HG03469 (cell line): ENCODE measurements around the gene LRRC53.
A peak's percentile ranks its signal among the peaks of the same experiment; 100 is the strongest.

Source experiments
- ATAC-seq: cut with Tn5 transposase; IDR thresholded peaks from one replicate; pipeline ENCODE4 v1.9.1; 2021; ENCODE audit warnings: mild to moderate bottlenecking, moderate library complexity, moderate number of reproducible peaks; ENCODE audit not compliant: unreplicated experiment

The LRRC53 gene

GRCh38 chr1:74504125-74504932 lies 8.1 kb downstream of the LRRC53 start:
- ATAC-seq: peak; percentile 86

DNA sequence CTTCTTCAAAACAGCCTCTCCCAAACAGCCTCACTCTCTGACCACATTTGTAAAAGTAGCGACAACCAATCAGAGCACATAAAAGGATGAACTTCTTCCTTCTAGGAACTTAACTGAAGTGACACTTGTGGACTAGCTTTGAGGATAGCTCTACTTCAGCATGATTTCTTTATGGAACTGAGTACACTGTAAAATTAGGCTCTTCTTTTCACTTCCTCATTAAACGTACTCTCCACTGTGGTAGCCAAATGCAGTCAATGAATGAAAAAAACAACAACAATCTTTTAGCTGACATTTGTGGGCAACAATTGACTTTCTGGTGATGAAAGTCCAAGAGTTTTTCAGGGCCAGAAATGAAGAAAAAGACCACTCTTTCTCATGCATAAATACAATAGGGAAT lies 9.6 kb downstream of the LRRC53 start:
- ATAC-seq: no peak

DNA sequence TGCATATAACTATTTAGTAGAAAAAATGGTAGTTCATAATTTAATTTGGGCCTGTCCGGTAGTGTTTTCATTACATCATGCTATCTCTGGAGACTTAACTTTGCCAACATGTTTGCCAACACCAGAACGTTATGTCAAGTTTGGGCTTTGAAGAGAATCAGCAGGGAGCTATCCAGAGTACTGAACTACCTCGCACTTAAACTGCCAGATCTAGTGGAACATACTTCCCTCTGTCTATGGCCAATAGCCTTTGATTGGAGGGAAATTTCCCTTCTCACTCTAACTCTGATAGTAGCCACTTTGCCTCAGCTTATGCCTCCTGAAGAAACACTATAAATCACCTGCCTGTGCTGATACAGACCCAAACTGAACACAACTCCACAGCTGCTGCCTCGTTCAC lies 10.0 kb downstream of the LRRC53 start:
- ATAC-seq: no peak

- no peak for ATAC-seq
These were observed 13.5 kb downstream of the LRRC53 start for GRCh38 chr1:74498901-74499300.

DNA sequence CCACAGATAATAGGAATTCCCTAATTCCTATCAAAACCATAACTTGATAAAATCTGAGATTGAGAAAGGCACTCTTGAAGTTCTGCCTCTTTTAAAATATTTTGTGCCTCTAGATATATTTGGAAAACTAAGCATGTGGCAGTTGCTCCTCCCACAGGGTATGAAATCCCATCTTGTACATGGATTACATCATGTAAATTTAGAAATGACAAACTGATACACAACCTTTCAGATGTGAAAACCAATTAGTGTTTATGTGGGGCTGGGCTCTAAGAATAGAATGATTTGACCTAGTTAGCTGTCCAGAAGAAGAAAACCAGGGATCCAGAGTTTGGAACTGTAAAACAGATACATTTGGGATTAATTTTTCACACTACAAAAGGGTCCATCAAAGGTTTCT lies 15.7 kb downstream of the LRRC53 start:
- no peak for ATAC-seq

DNA sequence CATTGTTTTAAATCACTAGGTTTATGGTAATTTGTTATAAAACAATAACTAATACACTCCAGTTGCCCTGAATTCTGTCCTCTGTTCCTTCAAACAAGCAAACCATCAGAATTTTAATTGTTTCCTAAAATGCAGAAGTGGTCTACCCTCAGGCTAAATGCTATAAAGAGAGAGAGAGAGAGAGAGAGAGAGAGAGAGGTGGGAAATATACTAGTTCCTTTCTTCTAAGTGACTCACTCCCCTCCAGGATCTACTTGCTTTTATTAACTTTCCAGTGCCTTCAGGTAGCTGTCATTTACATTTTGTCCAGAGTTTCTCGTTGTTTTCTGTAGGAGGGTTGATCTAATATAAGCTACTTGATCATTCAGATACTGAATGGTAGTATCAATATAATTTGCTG lies 26.4 kb downstream of the LRRC53 start:
- ATAC-seq: no peak

DNA sequence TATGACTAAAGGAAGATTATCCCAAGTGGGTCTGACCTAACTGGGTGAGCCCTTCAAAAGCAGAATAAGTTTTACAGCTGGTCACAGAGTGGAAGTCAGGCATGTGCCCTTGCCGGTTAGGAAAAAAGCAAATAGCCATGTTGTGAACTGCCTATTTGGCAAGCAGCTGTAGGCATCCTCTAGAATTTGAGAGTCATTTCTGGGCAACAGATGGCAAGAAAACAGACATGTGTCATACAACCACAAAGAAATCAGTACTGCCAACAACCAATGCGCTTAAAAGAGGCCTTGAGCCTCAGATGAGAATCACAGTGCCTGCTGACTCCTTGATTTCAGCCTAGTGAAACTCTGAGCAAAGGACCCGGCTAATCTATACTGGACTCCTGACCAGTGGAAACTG lies 26.8 kb downstream of the LRRC53 start:
- ATAC-seq: no peak

- ATAC-seq: no peak
These were observed 30.8 kb downstream of the LRRC53 start for GRCh38 chr1:74481607-74482006.

DNA sequence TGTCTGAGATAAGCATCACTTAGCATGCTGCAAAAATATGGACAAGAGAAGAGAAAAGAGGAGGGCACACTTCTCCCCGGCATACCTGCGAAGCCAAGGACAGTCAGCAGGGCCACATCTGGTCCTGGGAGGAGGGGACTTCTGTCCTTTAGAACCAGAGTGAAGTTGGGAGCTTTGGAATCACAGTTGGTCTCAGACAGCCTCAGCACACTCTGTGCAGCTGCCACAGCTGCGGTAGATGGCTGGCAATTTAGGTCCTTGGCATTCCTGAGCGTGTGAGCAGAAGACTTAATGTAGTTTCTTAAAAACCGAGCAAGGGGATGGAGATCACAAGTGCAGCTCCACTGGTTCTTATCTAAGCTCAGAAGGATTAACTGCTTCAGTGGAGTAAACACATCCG lies 32.3 kb downstream of the LRRC53 start:
- no peak for ATAC-seq

DNA sequence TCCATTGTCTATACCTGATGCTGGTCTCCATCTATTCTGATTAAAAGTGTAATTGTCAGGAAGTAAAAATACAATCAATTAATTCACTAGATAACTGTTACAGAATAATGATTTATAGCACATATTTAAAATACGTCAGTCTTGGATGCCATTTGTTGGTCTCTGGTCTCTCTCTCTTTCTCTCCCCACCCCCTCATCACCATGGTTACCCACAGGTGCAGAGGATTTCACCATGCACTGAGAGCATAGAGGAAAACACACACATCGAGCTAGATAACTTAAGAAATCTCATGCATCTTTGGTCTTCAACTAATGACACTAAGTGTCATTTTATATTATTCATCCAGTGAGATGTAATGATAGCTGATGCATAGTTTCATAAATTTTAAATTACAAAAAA lies 33.4 kb downstream of the LRRC53 start:
- no peak for ATAC-seq

- no peak for ATAC-seq
These were observed 37.8 kb downstream of the LRRC53 start for GRCh38 chr1:74474585-74474984.

GRCh38 chr1:74471470-74471869 lies 40.9 kb downstream of the LRRC53 start:
- ATAC-seq: no peak

DNA sequence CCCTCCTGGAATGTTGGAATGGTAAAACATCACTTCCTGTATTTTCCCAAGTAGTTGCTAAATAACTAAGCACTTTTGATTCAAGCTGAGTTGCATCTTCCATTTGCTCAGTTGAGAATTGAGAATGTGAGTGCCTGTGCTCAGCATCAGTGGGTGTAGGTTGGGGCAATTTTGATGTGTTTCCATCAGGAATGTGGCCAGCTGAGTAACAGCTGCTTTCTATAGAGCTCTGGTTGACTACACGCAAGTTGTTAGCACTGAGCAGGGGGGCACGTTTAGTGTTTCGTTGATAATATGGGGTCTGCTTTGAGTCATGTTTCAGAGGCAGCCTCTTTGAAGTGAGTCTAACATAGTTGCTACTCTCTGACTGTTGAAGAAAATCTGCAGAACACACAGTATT lies 41.5 kb downstream of the LRRC53 start:
- no peak for ATAC-seq

GRCh38 chr1:74470251-74470650 lies 42.2 kb downstream of the LRRC53 start:
- ATAC-seq: no peak

GRCh38 chr1:74468982-74469603 lies 43.3 kb downstream of the LRRC53 start:
- ATAC-seq: no peak

- no peak for ATAC-seq
These were observed 44.5 kb downstream of the LRRC53 start for GRCh38 chr1:74467786-74468377.

DNA sequence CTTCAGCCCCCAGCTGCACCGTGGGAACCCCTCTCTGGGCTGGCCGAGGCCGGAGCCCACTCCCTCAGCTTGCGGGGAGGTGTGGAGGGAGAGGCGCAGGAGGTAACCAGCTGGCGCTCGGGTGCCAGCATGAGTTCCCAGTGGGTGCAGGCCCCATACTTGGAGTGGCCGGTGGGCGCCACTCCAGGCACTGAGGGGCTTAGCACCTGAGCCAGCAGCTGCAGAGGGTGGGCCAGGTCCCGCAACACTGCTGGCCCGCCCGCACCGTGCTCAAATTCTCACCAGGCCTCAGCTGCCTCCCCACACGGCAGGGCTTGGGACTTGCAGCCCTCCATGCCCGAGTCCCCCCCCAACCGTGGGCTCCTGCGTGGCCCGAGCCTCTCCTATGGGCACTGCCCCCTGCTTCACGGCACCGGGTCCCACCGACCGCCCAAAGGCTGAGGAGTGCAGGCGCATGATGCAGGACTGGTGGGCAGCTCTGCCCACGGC lies 47.2 kb downstream of the LRRC53 start:
- no peak for ATAC-seq

DNA sequence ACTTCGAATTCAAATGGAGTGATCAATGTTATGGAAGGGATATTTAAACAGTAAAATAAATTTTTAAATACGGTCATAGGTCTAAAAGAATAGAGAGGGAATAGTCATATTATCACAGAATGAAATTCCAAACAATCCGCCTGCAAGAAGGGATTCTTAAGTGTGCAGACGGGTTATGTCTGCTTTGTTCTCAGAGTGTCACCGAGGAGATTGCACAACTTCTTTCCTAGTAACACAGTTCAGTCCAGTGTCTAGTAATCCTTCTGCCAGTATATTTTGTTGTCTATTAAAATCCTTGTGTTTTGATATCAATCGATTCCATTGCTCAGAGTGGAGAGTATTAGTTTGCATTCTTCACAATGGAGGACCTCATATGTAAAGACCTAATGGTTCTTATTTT lies 48.4 kb downstream of the LRRC53 start:
- no peak for ATAC-seq

DNA sequence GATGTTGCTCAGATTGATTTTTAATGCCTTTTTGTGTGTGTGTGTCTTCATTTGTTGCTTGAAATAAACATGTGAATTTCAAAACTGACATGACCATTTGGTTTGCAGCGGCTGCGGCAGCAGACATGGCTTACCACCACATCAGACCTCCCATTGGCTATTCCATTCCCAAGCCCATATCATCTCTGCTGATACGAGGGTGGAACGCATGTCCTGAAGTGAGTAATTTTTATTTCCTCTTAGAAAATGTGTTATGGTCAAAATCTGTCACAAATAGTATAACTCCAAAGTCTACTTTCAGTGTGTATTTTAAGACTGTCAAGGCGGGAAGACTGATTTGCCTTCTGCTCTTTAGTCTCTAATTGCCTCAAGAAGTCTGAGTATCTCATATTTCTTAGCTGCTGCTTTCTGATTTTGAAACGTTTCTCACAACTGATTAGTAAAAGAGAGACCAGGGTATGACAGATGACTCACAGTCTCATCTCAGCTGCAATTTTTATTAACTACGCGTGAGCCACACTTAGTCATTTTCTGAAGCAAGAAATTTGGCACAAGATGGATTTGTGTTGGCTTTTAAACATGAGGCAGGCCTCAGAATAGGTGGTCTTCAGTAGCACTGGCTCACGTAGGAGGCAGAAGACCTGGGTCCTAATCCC lies 49.0 kb downstream of the LRRC53 start:
- peak; percentile 77 for ATAC-seq

GRCh38 chr1:74457253-74457652 lies 55.2 kb downstream of the LRRC53 start:
- no peak for ATAC-seq

DNA sequence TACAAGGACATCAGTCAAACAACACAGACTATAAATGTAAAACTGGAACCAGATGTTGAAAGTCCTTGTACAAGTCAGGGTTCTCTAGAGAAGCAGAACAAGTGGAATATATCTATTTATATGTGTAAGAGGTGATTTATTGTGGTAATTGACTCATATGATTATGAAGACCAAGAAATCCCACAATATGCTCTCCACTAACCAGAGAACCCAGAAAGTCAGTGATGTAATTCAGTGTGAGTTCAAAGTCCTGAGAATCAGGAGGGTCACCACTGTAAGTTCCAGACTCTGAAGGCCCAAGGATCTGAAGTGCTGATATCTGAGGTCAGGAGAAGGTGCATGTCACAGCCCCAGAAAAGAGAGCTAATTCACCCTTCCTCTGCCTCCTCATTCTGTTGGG lies 57.0 kb downstream of the LRRC53 start:
- no peak for ATAC-seq

GRCh38 chr1:74453277-74453676 lies 59.1 kb downstream of the LRRC53 start:
- ATAC-seq: no peak
